HG03520 (cell line): ENCODE results near the gene PRRX2.
"Not testable (repeated sequence)": the region's sequence is repeated elsewhere in the genome, so short reads cannot be mapped to it uniquely, and the experiment has no call there.

Source experiments
- ATAC-seq: cut with Tn5 transposase; IDR thresholded peaks from one replicate; pipeline ENCODE4 v1.9.1; 2021; ENCODE audit warnings: mild to moderate bottlenecking, moderate library complexity; ENCODE audit not compliant: unreplicated experiment

PRRX2 gene

GRCh38 chr9:129731477-129732085, 66.1 kb downstream of the PRRX2 start:
- no peak for ATAC-seq

GRCh38 chr9:129732100-129732499, 66.7 kb downstream of the PRRX2 start:
- no peak for ATAC-seq

- ATAC-seq: no peak
Measured at GRCh38 chr9:129732946-129733631, 67.6 kb downstream of the PRRX2 start.

- no peak for ATAC-seq
Measured at GRCh38 chr9:129733632-129733953, 68.1 kb downstream of the PRRX2 start.

DNA sequence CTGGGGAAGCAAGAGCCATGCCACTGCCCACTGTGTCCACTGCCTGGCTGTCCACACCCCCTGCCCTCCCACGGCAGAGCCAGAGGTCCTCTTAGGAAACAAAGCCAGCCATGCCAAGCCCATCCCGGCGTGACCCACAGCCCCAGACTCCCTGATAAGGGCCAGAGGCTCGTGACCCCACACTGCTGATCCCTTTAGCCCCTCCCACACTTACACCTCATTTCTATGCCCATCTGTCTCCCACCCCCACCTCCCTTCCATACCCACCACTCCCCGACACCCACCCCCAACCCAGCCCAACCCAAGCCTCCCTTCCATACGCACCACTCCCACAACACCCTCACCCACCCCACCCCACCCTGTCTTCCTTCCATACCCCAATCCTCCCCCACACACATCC, 70.1 kb downstream of the PRRX2 start:
- no peak for ATAC-seq

DNA sequence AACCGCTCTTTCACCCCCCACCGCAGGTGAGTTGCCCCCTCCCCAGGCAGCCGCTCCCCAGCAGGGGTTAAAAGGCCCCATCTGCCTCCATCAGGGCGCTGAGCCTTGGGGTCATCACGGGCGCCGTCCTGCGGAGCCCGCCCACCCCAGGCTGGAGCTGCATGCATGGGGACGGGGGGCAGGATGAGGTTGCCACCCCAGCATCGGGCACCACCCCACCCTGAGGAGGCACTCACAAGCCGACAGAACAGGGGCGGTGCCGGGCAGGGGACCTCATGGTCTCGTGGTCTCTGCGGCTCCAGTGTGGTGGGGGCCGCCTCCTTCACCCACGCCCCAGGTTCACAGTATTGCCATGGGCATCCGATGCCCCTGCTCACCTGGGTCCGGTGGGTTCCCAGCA, 70.9 kb downstream of the PRRX2 start:
- no peak for ATAC-seq

- ATAC-seq: no peak
Measured at GRCh38 chr9:129737479-129738274, 72.2 kb downstream of the PRRX2 start.

- no peak for ATAC-seq
Measured at GRCh38 chr9:129739432-129739831, 74.0 kb downstream of the PRRX2 start.

DNA sequence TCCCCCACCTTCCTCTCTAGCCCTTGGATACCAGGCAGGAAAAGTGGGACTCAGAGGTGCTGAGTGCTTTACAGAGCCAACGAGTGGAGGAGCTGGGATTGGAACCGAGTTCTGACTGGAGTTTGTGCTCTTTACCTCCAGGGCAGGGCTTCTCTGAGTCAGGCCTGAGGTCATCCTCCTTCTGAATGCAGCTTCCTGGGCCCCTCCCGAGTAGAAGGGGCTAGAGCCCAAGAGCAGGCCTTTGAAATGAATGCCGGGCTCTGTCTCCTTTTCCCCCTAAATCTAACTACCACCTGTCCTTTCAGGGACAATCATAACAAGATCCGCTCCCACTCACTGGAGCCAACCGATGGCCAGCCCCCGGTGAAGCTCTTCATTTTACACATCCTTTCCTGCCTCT, 74.7 kb downstream of the PRRX2 start:
- no peak for ATAC-seq

GRCh38 chr9:129740666-129741464, 75.4 kb downstream of the PRRX2 start:
- ATAC-seq: no peak

DNA sequence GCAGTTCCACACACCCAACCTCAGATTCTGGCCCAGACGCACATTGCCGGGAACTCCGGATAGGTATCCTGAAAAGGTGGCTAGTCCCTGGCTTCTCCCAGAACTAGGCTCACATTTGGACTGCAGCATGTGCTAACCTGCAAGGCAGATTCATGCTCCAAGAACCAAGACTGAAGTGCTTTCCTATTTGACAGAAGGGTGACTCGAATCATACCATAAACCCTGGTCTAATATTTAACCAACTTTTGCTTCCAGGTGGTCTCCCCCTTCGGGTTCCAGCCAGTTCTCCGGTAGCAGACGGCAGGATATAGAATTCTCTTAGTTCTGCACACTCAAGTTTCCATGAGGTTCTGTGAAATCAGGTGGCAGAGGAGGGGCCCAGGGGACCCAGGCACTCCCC, 79.8 kb downstream of the PRRX2 start:
- ATAC-seq: no peak

- ATAC-seq: no peak
Measured at GRCh38 chr9:129746092-129746777, 80.8 kb downstream of the PRRX2 start.

DNA sequence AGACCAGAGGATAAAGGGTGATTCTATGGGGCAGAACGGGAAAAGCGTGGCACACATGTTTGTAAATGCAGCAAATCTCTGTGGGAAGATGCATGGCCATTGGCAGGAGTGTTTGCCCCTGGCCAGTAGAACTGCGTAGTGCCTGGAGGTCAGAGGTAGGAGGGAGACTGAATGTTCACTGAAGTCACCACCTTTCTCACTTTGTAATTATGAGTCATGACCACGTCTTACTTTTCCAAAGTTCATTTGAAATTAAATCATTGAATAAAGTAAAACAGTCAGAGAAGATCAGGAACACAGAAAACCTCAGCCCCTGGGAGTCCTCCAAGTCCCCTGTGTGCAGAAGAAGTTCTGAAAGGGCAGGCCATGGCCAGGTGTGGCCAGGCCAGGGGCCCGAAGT, 82.8 kb downstream of the PRRX2 start:
- ATAC-seq: no peak

DNA sequence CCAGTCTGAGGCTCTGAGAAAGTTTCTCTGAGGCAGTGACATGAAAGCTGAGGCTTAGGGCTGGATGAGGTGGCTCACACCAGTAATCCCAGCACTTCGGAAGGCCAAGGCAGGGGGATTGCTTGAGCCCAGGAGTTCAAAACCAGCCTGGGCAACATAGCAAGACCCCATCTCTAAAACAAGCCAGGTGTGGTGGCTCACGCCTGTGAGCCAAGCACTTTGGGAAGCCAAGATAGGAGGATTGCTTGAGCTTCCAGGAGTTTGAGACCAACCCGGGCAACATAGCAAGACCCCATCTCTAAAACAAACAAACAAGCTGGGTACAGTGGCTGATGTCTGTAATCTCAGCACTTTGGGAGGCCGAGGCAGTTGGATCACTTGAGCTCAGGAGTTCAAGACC, 83.6 kb downstream of the PRRX2 start:
- ATAC-seq: not testable (repeated sequence)

- ATAC-seq: no peak
Measured at GRCh38 chr9:129749575-129749974, 84.1 kb downstream of the PRRX2 start.

- no peak for ATAC-seq
Measured at GRCh38 chr9:129750013-129750638, 84.7 kb downstream of the PRRX2 start.

- ATAC-seq: no peak
Measured at GRCh38 chr9:129751841-129752801, 86.7 kb downstream of the PRRX2 start.

- no peak for ATAC-seq
Measured at GRCh38 chr9:129752900-129753729, 87.7 kb downstream of the PRRX2 start, which contains the start of gene PTGES. PTGES (minus strand) TSS chr9:129753042; CDS start chr9:129753012, 30 bp downstream.
